GM18951 (cell line): Measurements from ENCODE around the gene TRIM15.
"Not testable (repeated sequence)": the region's sequence is repeated elsewhere in the genome, so short reads cannot be mapped to it uniquely, and the experiment has no call there.

Experiments used
- POLR2A ChIP-seq: IDR thresholded peaks from 4 replicates; pipeline ENCODE4 v1.6.1; 2011; ENCODE audit warnings: mild to moderate bottlenecking; ENCODE audit not compliant: insufficient read length, insufficient read depth; ENCODE audit errors: extremely low read depth
- in situ Hi-C: fragments of 300-500 bp; cut with MboI; formaldehyde crosslinking; loops from one replicate; pipeline ENCODE4 v1.12.0; 2022; ENCODE audit warnings: low sequenced_read_pairs, mixed read lengths, inconsistent platforms; ENCODE audit not compliant: unreplicated experiment

The TRIM15 gene

DNA sequence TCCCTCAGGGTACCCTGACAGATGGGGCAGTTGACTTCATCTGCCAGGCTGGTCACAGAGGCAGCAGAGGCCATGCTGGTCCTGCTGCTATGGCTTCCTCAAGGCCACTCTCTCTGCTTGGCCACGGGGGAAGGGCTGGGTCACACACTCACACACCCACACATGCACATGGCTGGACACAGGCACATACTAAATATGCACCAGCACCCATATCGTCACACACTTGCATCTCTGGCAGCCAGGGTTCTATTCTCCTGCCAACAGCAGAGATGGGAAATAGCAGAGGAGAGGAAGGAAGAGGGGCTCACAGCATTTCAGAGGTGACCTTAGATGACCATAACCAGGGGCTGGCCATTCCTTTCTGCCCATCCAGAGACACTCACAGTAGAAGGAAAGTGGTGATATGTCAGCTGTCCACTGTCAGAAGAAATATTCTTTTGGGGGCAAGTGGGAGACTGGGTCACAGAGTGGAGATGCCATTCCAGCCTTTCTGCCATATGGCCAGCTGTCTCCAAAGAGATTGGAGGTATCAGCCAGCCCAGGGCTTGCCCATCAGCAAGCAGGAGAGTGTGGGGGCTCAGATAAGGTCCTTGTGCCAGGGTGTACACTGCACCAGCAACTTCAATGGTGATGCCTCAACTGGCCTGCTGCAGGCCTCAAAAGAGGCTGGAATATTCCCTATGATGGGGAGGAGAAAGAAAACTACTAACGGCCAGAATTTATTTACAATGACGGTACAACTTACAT is 2.4 kb upstream of the TRIM15 start, which contains the start of gene TRIM10:
Gene TRIM10 (minus strand): TSS at position 427 of the 747 bp plus-strand sequence. CDS start 353 bp downstream, at position 74.
- in situ Hi-C loops: no loop called here

DNA sequence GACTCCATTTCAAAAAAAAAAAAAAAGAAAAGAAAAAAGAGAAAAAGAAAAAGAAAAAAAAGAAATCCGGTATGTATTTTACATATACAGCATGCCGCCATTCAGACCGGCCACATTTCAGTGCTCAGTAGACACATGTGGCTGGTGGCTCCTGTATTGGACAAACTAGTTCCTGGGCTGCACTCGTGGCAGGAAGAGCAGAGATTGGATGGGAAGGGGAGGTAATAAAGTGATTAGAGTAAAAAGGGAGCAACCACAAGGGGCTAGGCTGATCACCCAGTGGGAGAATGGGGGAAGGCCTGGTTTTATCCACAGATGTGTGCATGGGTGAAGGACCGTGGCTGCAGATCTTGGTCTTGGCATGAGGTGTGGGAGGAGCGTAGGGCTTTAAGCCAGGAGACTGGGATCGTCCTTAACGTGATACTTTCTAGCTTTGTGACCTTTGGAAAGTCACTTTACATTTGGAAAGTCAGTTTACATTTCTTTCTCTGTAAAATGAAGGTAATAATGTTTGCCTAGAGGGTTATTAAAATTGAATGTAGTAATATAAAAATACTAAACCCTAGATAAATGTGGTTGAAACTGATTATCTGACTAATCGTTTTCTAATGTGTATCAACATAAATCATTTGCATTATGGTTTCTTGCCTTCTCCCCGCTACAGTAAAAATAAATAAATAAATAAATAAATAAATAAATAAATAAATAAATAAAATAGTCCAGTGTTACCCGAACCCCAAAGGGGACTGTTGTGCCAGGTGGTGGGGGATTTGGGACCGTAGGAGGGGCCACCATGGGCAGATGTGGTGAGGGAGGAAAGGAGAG is 869 bp upstream of the TRIM15 start:
- no peak for TF ChIP-seq POLR2A

More for the DNA sequence above, 2.4 kb upstream of the TRIM15 start, which contains the start of gene TRIM10:
- TF ChIP-seq POLR2A: no peak

GRCh38 chr6:30163918-30164654 is 740 bp downstream of the TRIM15 start:
- in situ Hi-C loops: no loop called here
- no peak for TF ChIP-seq POLR2A

More for the DNA sequence above, 869 bp upstream of the TRIM15 start:
- in situ Hi-C loops: no loop called here

DNA sequence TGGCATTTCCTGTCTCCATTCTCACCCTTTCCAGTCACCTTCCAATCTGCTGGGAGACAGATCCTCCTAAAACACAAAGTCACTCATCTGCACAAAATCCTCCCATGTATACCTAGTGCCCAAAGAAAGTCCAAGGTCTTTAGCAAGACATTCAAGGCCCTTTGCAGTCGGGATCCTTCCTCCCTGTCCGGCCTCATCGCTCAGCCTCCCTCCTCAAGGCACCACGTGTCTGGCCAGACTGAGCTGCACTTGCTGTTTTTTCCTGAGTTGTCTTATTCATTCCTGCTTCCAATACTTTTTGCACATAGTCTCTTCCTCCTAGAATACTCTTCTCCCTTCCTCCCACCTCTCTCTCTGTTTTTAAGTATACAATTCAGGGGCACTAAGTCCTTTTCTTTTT is 1.4 kb downstream of the TRIM15 start:
- TF ChIP-seq POLR2A: no peak
- in situ Hi-C loops: no loop called here

DNA sequence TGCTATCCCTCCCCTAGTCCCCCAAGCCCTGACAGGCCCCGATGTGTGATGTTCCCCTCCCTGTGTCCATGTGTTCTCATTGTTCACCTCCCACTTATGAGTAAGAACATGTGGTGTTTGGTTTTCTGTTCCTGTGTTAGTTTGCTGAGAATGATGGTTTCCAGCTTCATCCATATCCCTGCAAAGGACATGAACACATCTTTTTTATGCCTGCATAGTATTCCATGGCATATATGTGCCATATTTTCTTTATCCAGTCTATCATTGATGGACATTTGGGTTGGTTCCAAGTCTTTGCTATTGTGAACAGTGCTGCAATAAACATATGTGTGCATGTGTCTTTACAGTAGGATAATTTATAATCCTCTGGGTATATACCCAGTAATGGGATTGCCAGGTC is 1.9 kb downstream of the TRIM15 start:
- in situ Hi-C loops: not testable (repeated sequence)

- no peak for TF ChIP-seq POLR2A
- in situ Hi-C loops: no loop called here
Measured at GRCh38 chr6:30167101-30167500, 3.8 kb downstream of the TRIM15 start.

DNA sequence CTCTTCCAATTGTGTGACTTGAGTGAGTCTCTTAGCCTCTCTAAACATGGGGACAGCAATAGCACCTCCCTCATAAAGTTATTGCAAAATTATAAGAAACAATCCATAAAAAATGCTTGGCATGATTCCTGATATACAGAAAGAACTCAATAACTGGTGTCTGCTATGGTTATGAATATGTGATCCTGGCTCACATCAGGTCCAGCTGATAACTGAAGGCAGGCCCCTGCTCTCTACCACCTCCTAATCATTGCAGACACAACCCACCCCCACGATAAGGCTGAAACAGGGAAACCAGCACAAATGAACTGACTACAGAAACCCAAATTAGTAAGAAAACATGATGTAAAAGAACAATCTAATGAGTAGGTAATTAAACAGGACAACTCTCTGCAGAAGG is 5.4 kb downstream of the TRIM15 start:
- in situ Hi-C loops: no loop called here
- TF ChIP-seq POLR2A: no peak

GRCh38 chr6:30169658-30170614 is 6.6 kb downstream of the TRIM15 start:
- in situ Hi-C loops: no loop called here
- TF ChIP-seq POLR2A: no peak

GRCh38 chr6:30171677-30172471 is 8.5 kb downstream of the TRIM15 start:
- in situ Hi-C loops: no loop called here
- no peak for TF ChIP-seq POLR2A

DNA sequence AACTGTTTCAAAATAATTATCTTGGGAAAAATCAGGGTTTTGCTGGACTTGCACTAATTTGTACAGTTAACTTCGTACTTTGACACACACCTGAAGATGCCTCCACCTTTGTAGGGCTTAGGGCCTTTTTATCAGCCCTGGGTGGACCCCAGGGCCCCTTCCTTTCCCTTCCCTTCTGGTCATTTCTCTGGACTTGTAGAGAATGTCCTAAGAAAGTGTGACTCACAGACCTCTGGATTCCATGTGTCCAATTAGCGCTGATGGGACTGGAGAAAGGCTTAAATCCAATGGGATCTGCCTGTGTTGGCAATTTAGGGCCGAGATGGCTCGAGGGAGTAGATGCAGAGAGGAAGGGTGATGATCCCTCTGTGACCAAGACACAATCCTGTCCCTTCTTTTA is 9.3 kb downstream of the TRIM15 start:
- in situ Hi-C loops: no loop called here
- TF ChIP-seq POLR2A: no peak

DNA sequence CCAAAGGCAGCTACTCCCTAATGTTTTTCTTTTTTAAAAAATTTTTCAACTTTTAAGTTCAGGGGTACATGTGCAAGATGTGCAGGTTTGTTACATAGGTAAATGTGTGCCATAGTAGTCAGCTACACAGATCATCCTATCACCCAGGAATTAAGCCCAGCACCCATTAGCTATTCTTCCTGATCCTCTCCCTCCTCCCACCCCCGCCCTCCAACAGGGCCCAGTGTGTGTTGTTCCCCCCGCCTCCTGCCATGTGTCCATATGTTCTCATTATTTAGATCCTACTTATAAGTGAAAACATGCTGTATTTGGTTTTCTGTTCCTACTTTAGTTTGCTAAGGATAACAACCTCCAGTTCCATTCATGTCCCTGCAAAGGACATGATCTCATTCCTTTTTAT is 12.4 kb downstream of the TRIM15 start:
- no peak for TF ChIP-seq POLR2A
- in situ Hi-C loops: loop anchor here (25.0 kb wide), 1 partner anchor 313 kb away; no protein-coding TSS in a partner anchor

- in situ Hi-C loops: loop anchor here (25.0 kb wide), 1 partner anchor 317 kb away; no protein-coding TSS in a partner anchor
- TF ChIP-seq POLR2A: no peak
Measured at GRCh38 chr6:30178837-30179236, 15.5 kb downstream of the TRIM15 start.

DNA sequence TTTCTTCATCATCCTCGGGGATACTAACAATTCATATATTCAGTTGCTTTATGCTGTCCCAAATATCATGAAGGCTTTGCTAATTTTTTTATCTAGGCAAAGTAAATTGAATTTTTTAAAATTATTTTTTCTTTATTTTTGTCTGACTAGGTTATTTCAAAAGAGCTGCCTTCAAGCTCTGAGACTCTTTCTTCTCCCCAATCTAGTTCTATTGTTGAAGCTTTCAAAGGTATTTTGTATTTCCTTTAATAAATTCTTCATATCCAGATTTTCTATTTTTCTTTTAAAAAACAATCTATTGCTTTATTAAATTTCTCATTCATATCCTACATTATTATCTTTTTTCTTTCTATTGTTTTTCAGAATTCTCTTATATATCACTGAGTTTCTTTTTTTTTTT is 16.8 kb downstream of the TRIM15 start:
- in situ Hi-C loops: loop anchor here (25.0 kb wide), 1 partner anchor 318 kb away; no protein-coding TSS in a partner anchor
- TF ChIP-seq POLR2A: no peak
